B cell (primary cell): ENCODE measurements around the gene ROMO1. TPM values are rescaled to one million over a fixed set of nuclear protein-coding genes. Genes with fewer than 3 reads are reported as not detected.

Experiments
- ATAC-seq: fragments of 200-7000 bp; cut with Tn5 transposase; one replicate; pipeline ENCODE4 v1.10.0; 2021; ENCODE audit warnings: low read depth, mild to moderate bottlenecking, moderate number of reproducible peaks, moderate library complexity
- CTCF ChIA-PET: fragments of 350-600 bp; sonication (Branson Sonifier 250); formaldehyde crosslinking; loops from one replicate; lab custom pipeline; 2021; ENCODE audit warnings: antibody characterized with exemption, inconsistent platforms; lab: Charles Lee
- POLR2A ChIA-PET: fragments of 350-600 bp; sonication (Branson Sonifier 250); formaldehyde crosslinking; loops from one replicate; lab custom pipeline; 2021; ENCODE audit warnings: antibody characterized with exemption; lab: Charles Lee
- DNase-seq: peaks from one replicate; pipeline ENCODE4 v3.0.0; 2013
- H2AFZ ChIP-seq: 2 replicates; pipeline ENCODE4 v1.6.1; 2012; ENCODE audit warnings: mild to moderate bottlenecking, low read depth, low read length; ENCODE audit not compliant: insufficient read depth, poor library complexity, severe bottlenecking
- H3K27ac ChIP-seq, 2 donors: 1 replicate in 1 of 2; 2 replicates in 1 of 2; pipeline ENCODE4 v1.5.1; 2012 to 2013; ENCODE audit warnings: low read length in 2 of 2, mild to moderate bottlenecking in 2 of 2, moderate library complexity in 1 of 2
- H3K27me3 ChIP-seq, 4 experiments: fragments of 200-600 bp in 1 of 4; sonication (generic) in 1 of 4; replicated peaks in 1 of 4; 1 replicate in 2 of 4; 2 replicates in 2 of 4; pipeline versions ENCODE4 v1.6.1 to v1.7.0; 2013 to 2016; ENCODE audit warnings: low read length in 3 of 4, mild to moderate bottlenecking in 2 of 4, mixed read lengths in 1 of 4, moderate library complexity in 1 of 4; ENCODE audit not compliant: insufficient read depth in 4 of 4, control insufficient read depth in 3 of 4; ENCODE audit errors: control extremely low read depth in 1 of 4
- H3K36me3 ChIP-seq, 2 experiments: replicated peaks in 1 of 2; 1 replicate in 1 of 2; 2 replicates in 1 of 2; pipeline versions ENCODE4 v1.6.1 to v1.7.1; 2013; ENCODE audit warnings: low read length in 1 of 2; ENCODE audit not compliant: insufficient read depth in 2 of 2, control insufficient read depth in 1 of 2; ENCODE audit errors: control extremely low read depth in 1 of 2, extremely low read depth in 1 of 2
- H3K4me1 ChIP-seq, 2 donors: fragments of 200-600 bp in 1 of 2; sonication (generic) in 1 of 2; 1 replicate in 1 of 2; 2 replicates in 1 of 2; pipeline versions ENCODE4 v1.5.1 to v1.6.1; 2013 to 2017; ENCODE audit warnings: low read length in 2 of 2; ENCODE audit not compliant: control insufficient read depth in 2 of 2, insufficient read depth in 2 of 2
- H3K4me2 ChIP-seq: replicated peaks from 2 replicates; pipeline ENCODE3; 2012; ENCODE audit warnings: mild to moderate bottlenecking, low read depth, low read length; ENCODE audit not compliant: poor library complexity, severe bottlenecking
- H3K4me3 ChIP-seq, 5 experiments: fragments of 200-600 bp in 1 of 5; sonication (generic) in 1 of 5; 1 replicate in 3 of 5; 2 replicates in 2 of 5; pipeline versions ENCODE4 v1.5.1 to v1.7.0; 2011 to 2016; ENCODE audit warnings: low read length in 4 of 5, mild to moderate bottlenecking in 4 of 5, low read depth in 2 of 5, control low read depth in 1 of 5, moderate library complexity in 1 of 5; ENCODE audit not compliant: insufficient read depth in 1 of 5; ENCODE audit errors: control extremely low read depth in 1 of 5, extremely low read depth in 1 of 5
- H3K79me2 ChIP-seq: fragments of 200-600 bp; sonication (generic); one replicate; pipeline ENCODE4 v1.6.0; 2016; ENCODE audit warnings: low read length; ENCODE audit not compliant: control insufficient read depth, insufficient read depth
- H3K9ac ChIP-seq: fragments of 200-600 bp; sonication (generic); 2 replicates; pipeline ENCODE4 v1.6.1; 2017; ENCODE audit warnings: mild to moderate bottlenecking, low read length, moderate library complexity
- H3K9me3 ChIP-seq, 3 donors: one replicate each; pipeline versions ENCODE4 v1.6.1 to v1.7.1; 2013; ENCODE audit warnings: low read length in 2 of 3; ENCODE audit not compliant: control insufficient read depth in 2 of 3, insufficient read depth in 1 of 3; ENCODE audit errors: control extremely low read depth in 1 of 3
- H4K20me1 ChIP-seq: 2 replicates; pipeline ENCODE4 v1.6.0; 2012; ENCODE audit warnings: mild to moderate bottlenecking, low read length; ENCODE audit not compliant: insufficient read depth, control insufficient read depth, poor library complexity, severe bottlenecking
- H3K27ac Mint-ChIP-seq: one replicate; pipeline ENCODE4 v1.8.0; 2021; ENCODE audit warnings: mixed read lengths
- H3K27me3 Mint-ChIP-seq: one replicate; pipeline ENCODE4 v1.8.0; 2021; ENCODE audit warnings: mixed read lengths
- H3K4me1 Mint-ChIP-seq: one replicate; pipeline ENCODE4 v1.8.0; 2021; ENCODE audit warnings: mixed read lengths
- H3K4me3 Mint-ChIP-seq: one replicate; pipeline ENCODE4 v1.8.0; 2021; ENCODE audit warnings: mixed read lengths
- H3K9me3 Mint-ChIP-seq: one replicate; pipeline ENCODE4 v1.8.0; 2022; ENCODE audit warnings: mixed read lengths; ENCODE audit not compliant: insufficient read depth
- CTCF ChIP-seq: fragments of 200-600 bp; IDR thresholded peaks from one replicate; pipeline ENCODE4 v1.8.0; 2022; ENCODE audit warnings: antibody characterized with exemption, mild to moderate bottlenecking
- EZH2 ChIP-seq: IDR thresholded peaks from 2 replicates; pipeline ENCODE4 v1.6.1; 2012; ENCODE audit warnings: borderline replicate concordance, low read depth, mild to moderate bottlenecking, moderate library complexity, low read length; ENCODE audit not compliant: insufficient read depth, poor library complexity, severe bottlenecking
- WGBS: methylation state at CpG from one replicate; pipeline ENCODE4 v1.1.5; 2013; ENCODE audit warnings: missing lambda C conversion rate; ENCODE audit not compliant: insufficient coverage; 5-methylcytosine and 5-hydroxymethylcytosine counted together
- intact Hi-C: fragments of 100-400 bp; cut with micrococcal nuclease; formaldehyde crosslinking; loops from one replicate; pipeline ENCODE4 v1.10.0; 2022
- polyA plus RNA-seq: library from polyadenylated mRNA; depleted of rRNA; stranded (reverse); fragments of >200 nt; gene quantifications from 2 replicates; pipeline ENCODE4 v1.2.3, GENCODE V29; 2012
- total RNA-seq, 2 donors: library from RNA; stranded (reverse); fragments of 120-200 nt in 1 of 2; gene quantifications; 1 replicate in 1 of 2; 2 replicates in 1 of 2; pipeline versions ENCODE4 v1.2.3 to v1.2.4, GENCODE V29; 2013 to 2022

Gene ROMO1
- total and polyA plus RNA-seq, 2 donors (not counting 1 experiment from before 2014, with no cell fraction given), result 38.1 to 145 TPM

- ChIA-PET CTCF (interaction anchor here (0.5 to 2.3 kb wide), 2 partner anchors 10 to 251 kb away, joined by 5 to 8 read pairs; no protein-coding TSS in a partner anchor), POLR2A (interaction anchor here (0.6 kb wide), 1 partner anchor 22 kb away, joined by 3 read pairs; no protein-coding TSS in a partner anchor)
- 99% methylated on average over 12 of the region's 13 CpGs for WGBS
- no peak for DNase-seq
- Histone ChIP-seq H3K4me2 (no peak overlapping the region), H3K79me2 (peaks cover 98% of the 10 kb centered on the region), H3K4me3 (no peak overlapping the region), H3K27ac (no peak overlapping the region), H3K9me3 (no peaks in the 10 kb centered on the region), H3K36me3 (peaks cover 35 to 95% of the 10 kb centered on the region in 2 experiments), H3K4me1 (no peaks in the 10 kb centered on the region), H4K20me1 (peaks cover 95% of the 10 kb centered on the region), H3K9ac (no peak overlapping the region), H2AFZ (no peak overlapping the region), H3K27me3 (no peaks in the 10 kb centered on the region)
- Mint-ChIP-seq H3K27ac (no peak overlapping the region), H3K27me3 (no peaks in the 10 kb centered on the region), H3K4me3 (no peak overlapping the region), H3K4me1 (peaks cover 11% of the 10 kb centered on the region), H3K9me3 (no peaks in the 10 kb centered on the region)
- no peak for ATAC-seq
- intact Hi-C loops, result loop anchor here (10.0 kb wide), 1 partner anchor 54 kb away; the partner anchor contains the start of gene PHF20
- TF ChIP-seq EZH2, result no peak
- no peak for TF ChIP-seq CTCF
These were observed 21.2 kb downstream of the ROMO1 start for GRCh38 chr20:35720165-35721123.

- Histone ChIP-seq H3K4me1 (no peaks in the 10 kb centered on the region), H3K4me3 (no peak overlapping the region), H4K20me1 (peaks cover 95% of the 10 kb centered on the region), H3K79me2 (peaks cover 98% of the 10 kb centered on the region), H3K9ac (no peak overlapping the region), H3K36me3 (peaks cover 35 to 94% of the 10 kb centered on the region in 2 experiments), H3K27me3 (no peaks in the 10 kb centered on the region), H3K27ac (no peak overlapping the region), H2AFZ (no peak overlapping the region), H3K4me2 (no peak overlapping the region), H3K9me3 (no peaks in the 10 kb centered on the region)
- intact Hi-C loops, result loop anchor here (10.0 kb wide), 1 partner anchor 54 kb away; the partner anchor contains the start of gene PHF20
- Mint-ChIP-seq H3K4me3 (no peak overlapping the region), H3K27ac (no peak overlapping the region), H3K27me3 (no peaks in the 10 kb centered on the region), H3K4me1 (peaks cover 10% of the 10 kb centered on the region), H3K9me3 (no peaks in the 10 kb centered on the region)
- WGBS, result no CpG with 5 or more reads among the region's 3 CpGs
- no peak for ATAC-seq
- ChIA-PET POLR2A (no interaction called here), CTCF (interaction anchor here (2.3 kb wide), 1 partner anchor 10 kb away, joined by 8 read pairs; no protein-coding TSS in a partner anchor)
- TF ChIP-seq EZH2 (no peak), CTCF (no peak)
- DNase-seq, result no peak
These were observed 22.0 kb downstream of the ROMO1 start for GRCh38 chr20:35721219-35721618.
